ENCODE data around the gene TNS3. TPM values are rescaled to one million over a fixed set of nuclear protein-coding genes. Genes with fewer than 3 reads are reported as not detected.

Gene TNS3
- total and polyA plus RNA-seq, 4 donors: 58.6 to 117 (median 74.7) TPM

- Histone ChIP-seq H3K9me3 (ENCODE audit: control insufficient read depth, insufficient read depth, low read length) (peaks cover 2% of the 10 kb centered on the region), H3K4me1 (ENCODE audit: control insufficient read depth, insufficient read depth, low read length) (peaks cover 6% of the 10 kb centered on the region), H3K4me3 (ENCODE audit: low read depth, low read length) (no peak overlapping the region), H3K36me3 (ENCODE audit: control insufficient read depth, insufficient read depth, low read length) (peaks cover 45% of the 10 kb centered on the region), H3K27ac (ENCODE audit: low read depth, low read length) (no peak overlapping the region), H3K27me3 (ENCODE audit: control insufficient read depth, insufficient read depth, low read length) (no peaks in the 10 kb centered on the region)
- no peak for DNase-seq (ENCODE audit: low read depth in 4 of 6, low spot score in 6 of 6)
- WGBS (ENCODE audit: insufficient coverage): 95% methylated on average over 16 of the region's 17 CpGs
Observed at GRCh38 chr7:47415318-47416212, 166.3 kb downstream of the TNS3 start.

DNA sequence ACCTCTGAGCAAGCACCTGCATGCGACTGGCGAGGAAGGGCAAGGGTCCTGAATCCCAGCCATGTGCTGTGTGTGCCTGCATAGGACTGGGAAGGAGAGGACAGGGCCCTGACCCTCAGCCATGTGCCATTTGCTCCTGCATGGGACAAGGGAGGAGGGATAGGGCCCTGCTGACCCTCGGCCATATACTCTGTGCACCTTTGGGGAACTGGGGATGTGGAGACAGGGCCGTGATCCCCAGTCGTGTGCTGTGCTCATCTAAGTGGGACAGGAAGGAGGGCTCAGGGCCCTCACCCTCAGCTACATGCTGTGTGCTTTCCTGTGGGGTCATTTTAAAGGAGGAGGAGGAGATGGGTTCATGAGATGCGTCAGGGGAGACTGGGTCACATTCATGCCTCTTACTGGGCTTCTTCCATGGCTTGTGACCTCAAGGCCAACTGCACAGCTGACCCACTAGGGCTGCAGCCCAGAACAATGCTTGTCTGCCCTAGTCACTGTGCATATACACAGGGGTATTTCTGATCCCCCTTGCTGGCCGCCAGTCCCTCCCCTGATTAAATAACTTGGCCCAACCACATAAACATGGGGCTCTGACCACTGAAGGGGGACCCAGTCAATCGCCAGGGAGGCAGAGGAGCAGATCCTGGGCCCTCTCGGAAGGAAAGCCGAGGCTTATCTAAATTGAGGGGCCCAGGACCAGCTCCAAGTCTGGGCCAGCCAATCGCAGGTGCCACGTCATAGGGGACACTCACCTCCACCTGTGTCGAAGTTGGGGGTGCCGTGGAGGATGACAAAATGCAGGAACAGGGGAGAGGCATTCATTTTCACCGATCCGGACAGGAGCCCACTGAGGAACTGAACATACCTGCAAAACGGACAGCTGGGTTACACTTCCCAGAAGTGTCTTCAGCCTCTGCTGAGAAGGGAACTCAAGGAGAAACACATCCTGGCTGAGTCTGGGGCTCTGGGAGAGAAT, 167.3 kb downstream of the TNS3 start:
- Histone ChIP-seq H3K9me3 (ENCODE audit: control insufficient read depth, insufficient read depth, low read length) (no peaks in the 10 kb centered on the region), H3K27ac (ENCODE audit: low read depth, low read length) (no peak overlapping the region), H3K27me3 (ENCODE audit: control insufficient read depth, insufficient read depth, low read length) (no peaks in the 10 kb centered on the region), H3K4me1 (ENCODE audit: control insufficient read depth, insufficient read depth, low read length) (peaks cover 6% of the 10 kb centered on the region), H3K36me3 (ENCODE audit: control insufficient read depth, insufficient read depth, low read length) (peaks cover 51% of the 10 kb centered on the region), H3K4me3 (ENCODE audit: low read depth, low read length) (no peak overlapping the region)
- no peak for DNase-seq (ENCODE audit: low read depth in 4 of 6, low spot score in 6 of 6)
- WGBS (ENCODE audit: insufficient coverage): 94% methylated on average over 17 of the region's 17 CpGs

DNA sequence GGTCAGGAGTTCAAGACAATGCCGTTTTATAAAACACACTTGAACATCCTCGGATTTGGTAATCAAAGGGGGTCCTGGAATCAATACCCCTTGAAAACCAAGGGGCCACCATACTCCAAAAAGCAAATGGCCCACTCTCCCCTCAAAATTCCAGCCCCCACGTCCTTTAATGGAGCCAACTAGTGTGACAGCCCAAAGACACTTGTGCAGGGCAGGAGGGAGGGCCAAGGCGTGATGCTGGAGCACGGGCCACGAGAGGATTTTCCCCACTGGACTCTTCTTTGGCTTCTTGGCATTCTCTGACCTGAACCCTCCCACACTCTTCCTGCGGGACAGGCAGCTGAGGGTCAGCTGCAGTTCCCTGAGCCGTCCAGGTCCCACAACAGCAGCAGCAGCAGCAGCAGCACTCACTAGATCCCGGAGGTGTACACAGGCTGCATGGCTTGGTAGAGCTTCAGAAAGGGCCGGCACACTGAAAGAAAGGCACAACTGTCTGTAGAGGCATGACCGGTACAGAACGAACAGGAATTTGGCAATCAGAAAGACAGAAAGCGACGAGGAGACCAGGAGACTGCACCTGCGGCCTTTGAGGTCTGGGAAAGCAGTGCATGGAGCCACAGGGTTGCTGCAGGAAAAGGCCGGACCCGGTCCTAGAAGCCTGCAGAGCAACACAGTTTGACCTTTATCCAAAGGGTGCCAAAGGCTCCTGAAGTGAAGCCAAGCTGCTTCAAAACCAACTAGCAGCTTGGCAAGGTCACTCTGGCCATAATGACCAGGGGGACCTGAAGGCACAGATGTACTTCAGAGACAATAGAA, 168.2 kb downstream of the TNS3 start:
- no peak for DNase-seq (ENCODE audit: low read depth in 4 of 6, low spot score in 6 of 6)

DNA sequence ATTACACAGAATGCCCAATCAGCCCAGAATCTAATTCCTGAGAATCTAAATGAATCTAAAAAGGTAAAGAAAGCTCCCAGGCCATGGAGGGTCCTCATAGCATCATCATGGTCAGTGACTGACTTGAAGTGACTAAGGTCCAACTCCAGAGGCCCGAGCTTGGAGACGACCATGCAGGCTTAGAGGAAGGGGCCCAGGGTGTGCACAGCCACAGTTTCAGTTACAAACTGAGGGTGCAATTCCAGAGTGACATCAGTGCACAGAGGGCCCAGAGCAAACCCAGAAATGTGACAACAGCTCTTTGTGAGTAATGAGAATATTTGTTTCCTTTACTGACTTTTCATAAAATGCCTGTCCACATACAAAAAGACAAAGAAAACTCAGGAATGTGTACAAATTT, 170.0 kb downstream of the TNS3 start:
- Histone ChIP-seq H3K4me3 (ENCODE audit: low read depth, low read length) (no peak overlapping the region), H3K36me3 (ENCODE audit: control insufficient read depth, insufficient read depth, low read length) (peaks cover 58% of the 10 kb centered on the region), H3K27ac (ENCODE audit: low read depth, low read length) (no peak overlapping the region), H3K27me3 (ENCODE audit: control insufficient read depth, insufficient read depth, low read length) (no peaks in the 10 kb centered on the region), H3K9me3 (ENCODE audit: control insufficient read depth, insufficient read depth, low read length) (no peaks in the 10 kb centered on the region), H3K4me1 (ENCODE audit: control insufficient read depth, insufficient read depth, low read length) (peaks cover 22% of the 10 kb centered on the region)
- WGBS (ENCODE audit: insufficient coverage): 92% methylated on average over 2 of the region's 2 CpGs
- no peak for DNase-seq (ENCODE audit: low read depth in 4 of 6, low spot score in 6 of 6)

More for the DNA sequence above, 168.2 kb downstream of the TNS3 start:
- 91% methylated on average over 16 of the region's 17 CpGs for WGBS (ENCODE audit: insufficient coverage)
- Histone ChIP-seq H3K4me3 (ENCODE audit: low read depth, low read length) (no peak overlapping the region), H3K4me1 (ENCODE audit: control insufficient read depth, insufficient read depth, low read length) (peaks cover 13% of the 10 kb centered on the region), H3K9me3 (ENCODE audit: control insufficient read depth, insufficient read depth, low read length) (no peaks in the 10 kb centered on the region), H3K36me3 (ENCODE audit: control insufficient read depth, insufficient read depth, low read length) (peaks cover 55% of the 10 kb centered on the region), H3K27me3 (ENCODE audit: control insufficient read depth, insufficient read depth, low read length) (no peaks in the 10 kb centered on the region), H3K27ac (ENCODE audit: low read depth, low read length) (no peak overlapping the region)

- WGBS (ENCODE audit: insufficient coverage): 98% methylated on average over 14 of the region's 18 CpGs
- Histone ChIP-seq H3K4me1 (ENCODE audit: control insufficient read depth, insufficient read depth, low read length) (peaks cover 24% of the 10 kb centered on the region), H3K4me3 (ENCODE audit: low read depth, low read length) (no peak overlapping the region), H3K36me3 (ENCODE audit: control insufficient read depth, insufficient read depth, low read length) (peaks cover 53% of the 10 kb centered on the region), H3K9me3 (ENCODE audit: control insufficient read depth, insufficient read depth, low read length) (no peaks in the 10 kb centered on the region), H3K27ac (ENCODE audit: low read depth, low read length) (no peak overlapping the region), H3K27me3 (ENCODE audit: control insufficient read depth, insufficient read depth, low read length) (no peaks in the 10 kb centered on the region)
- no peak for DNase-seq (ENCODE audit: low read depth in 4 of 6, low spot score in 6 of 6)
Observed at GRCh38 chr7:47411281-47411869, 170.5 kb downstream of the TNS3 start.

DNA sequence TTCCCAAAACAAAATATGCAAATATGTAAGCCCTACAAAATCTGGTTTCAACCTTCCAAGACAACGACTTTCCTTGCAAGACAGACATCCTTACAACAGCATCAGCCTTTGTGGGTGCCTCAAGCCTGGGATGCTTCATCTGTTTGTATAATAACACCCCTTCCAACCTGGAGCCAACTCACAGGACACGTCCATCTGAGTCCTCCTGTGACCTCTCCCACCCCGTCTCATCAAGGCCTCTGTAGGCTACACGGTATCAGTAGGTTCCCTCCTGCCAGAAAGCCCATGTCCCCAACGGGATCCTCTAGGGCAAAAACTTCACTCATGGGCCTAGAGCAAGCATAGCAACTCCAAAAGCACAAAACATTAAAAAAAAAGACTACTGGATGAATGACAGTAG, 173.2 kb downstream of the TNS3 start:
- DNase-seq (ENCODE audit: low read depth in 4 of 6, low spot score in 6 of 6): no peak
- peaks cover 43% of the 10 kb centered on the region for H3K4me1 ChIP-seq (ENCODE audit: control insufficient read depth, insufficient read depth, low read length)
- H3K4me3 ChIP-seq (ENCODE audit: low read depth, low read length): no peak overlapping the region
- peaks cover 41% of the 10 kb centered on the region for H3K36me3 ChIP-seq (ENCODE audit: control insufficient read depth, insufficient read depth, low read length)
- no peaks in the 10 kb centered on the region for H3K27me3 ChIP-seq (ENCODE audit: control insufficient read depth, insufficient read depth, low read length)
- WGBS (ENCODE audit: insufficient coverage): 81% methylated on average over 4 of the region's 5 CpGs
- peak overlapping the region; percentile 25 for H3K27ac ChIP-seq (ENCODE audit: low read depth, low read length)
- H3K9me3 ChIP-seq (ENCODE audit: control insufficient read depth, insufficient read depth, low read length): no peaks in the 10 kb centered on the region

- Histone ChIP-seq H3K27me3 (ENCODE audit: control insufficient read depth, insufficient read depth, low read length) (no peaks in the 10 kb centered on the region), H3K9me3 (ENCODE audit: control insufficient read depth, insufficient read depth, low read length) (no peaks in the 10 kb centered on the region), H3K27ac (ENCODE audit: low read depth, low read length) (no peak overlapping the region), H3K36me3 (ENCODE audit: control insufficient read depth, insufficient read depth, low read length) (peaks cover 36% of the 10 kb centered on the region), H3K4me1 (ENCODE audit: control insufficient read depth, insufficient read depth, low read length) (peaks cover 46% of the 10 kb centered on the region), H3K4me3 (ENCODE audit: low read depth, low read length) (no peak overlapping the region)
- no peak for DNase-seq (ENCODE audit: low read depth in 4 of 6, low spot score in 6 of 6)
- 95% methylated on average over 13 of the region's 14 CpGs for WGBS (ENCODE audit: insufficient coverage)
Observed at GRCh38 chr7:47407821-47408674, 173.9 kb downstream of the TNS3 start.

DNA sequence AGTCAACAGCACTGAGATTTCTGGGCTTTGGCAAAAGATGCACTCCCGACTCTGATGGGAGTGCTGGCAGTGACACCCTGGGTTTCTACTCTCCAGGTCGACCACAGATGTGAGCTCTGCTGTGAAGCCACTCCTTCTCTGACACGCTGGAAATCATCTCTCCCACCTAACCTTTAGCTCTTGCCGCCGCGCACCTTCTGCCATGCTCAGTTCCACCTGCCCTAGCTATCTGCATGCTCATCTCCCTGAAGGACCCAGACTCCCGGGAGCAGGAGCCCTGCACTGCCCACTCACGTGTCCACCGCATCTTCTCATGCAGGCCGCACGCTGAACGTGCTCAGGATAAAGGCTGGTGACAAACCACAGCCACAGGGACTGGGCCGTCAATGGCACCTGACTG, 174.8 kb downstream of the TNS3 start:
- Histone ChIP-seq H3K27ac (ENCODE audit: low read depth, low read length) (peak overlapping the region; percentile 47), H3K4me1 (ENCODE audit: control insufficient read depth, insufficient read depth, low read length) (peaks cover 55% of the 10 kb centered on the region)
- DNase-seq (ENCODE audit: low read depth in 4 of 6, low spot score in 6 of 6): no peak

More for the DNA sequence above, 174.8 kb downstream of the TNS3 start:
- 83% methylated on average over 12 of the region's 13 CpGs for WGBS (ENCODE audit: insufficient coverage)
- Histone ChIP-seq H3K9me3 (ENCODE audit: control insufficient read depth, insufficient read depth, low read length) (no peaks in the 10 kb centered on the region), H3K36me3 (ENCODE audit: control insufficient read depth, insufficient read depth, low read length) (peaks cover 41% of the 10 kb centered on the region), H3K27me3 (ENCODE audit: control insufficient read depth, insufficient read depth, low read length) (no peaks in the 10 kb centered on the region), H3K4me3 (ENCODE audit: low read depth, low read length) (no peak overlapping the region)
